ENCODE results near the gene SLC35F5. TPM values are rescaled to one million over a fixed set of nuclear protein-coding genes. Genes with fewer than 3 reads are reported as not detected.

The SLC35F5 gene
- total RNA-seq, 2 donors from 2014 or later, result 37.1 to 39.0 TPM

GRCh38 chr2:113754160-113754559 is 2.3 kb downstream of the SLC35F5 start:
- 100% methylated on average over 1 to 7 of the region's 8 CpGs for WGBS, 2 experiments (ENCODE audit: insufficient coverage in 1 of 2, insufficient read length in 1 of 2)
- Mint-ChIP-seq H3K36me3 (ENCODE audit: low read depth) (peaks cover 26% of the 10 kb centered on the region), H3K4me1 (peaks cover 10% of the 10 kb centered on the region), H3K27me3 (ENCODE audit: insufficient read depth) (no peaks in the 10 kb centered on the region), H3K27ac (no peak overlapping the region), H3K9me3 (no peaks in the 10 kb centered on the region), H3K4me3 (no peak overlapping the region)
- Histone ChIP-seq H3K9me3 (ENCODE audit: control insufficient read depth, low read length) (no peaks in the 10 kb centered on the region), H3K4me1 (ENCODE audit: control insufficient read depth, insufficient read depth, low read length) (no peaks in the 10 kb centered on the region), H3K27ac (ENCODE audit: low read depth, low read length) (no peak overlapping the region), H3K36me3 (ENCODE audit: control insufficient read depth, insufficient read depth, low read length) (peaks cover 33% of the 10 kb centered on the region), H3K4me3 (ENCODE audit: low read length) (peak overlapping the region; percentile 98), H3K9ac (ENCODE audit: extremely low read depth, low read length, poor library complexity, severe bottlenecking) (peak overlapping the region; percentile 92), H3K27me3 (ENCODE audit: control insufficient read depth, insufficient read depth, low read length, poor library complexity, severe bottlenecking) (no peaks in the 10 kb centered on the region)
- no peak for TF ChIP-seq CTCF (conservative IDR thresholded peaks at IDR 0.05)
- no peak for DNase-seq

GRCh38 chr2:113750385-113750784 is 6.1 kb downstream of the SLC35F5 start:
- DNase-seq, result no peak
- H3K9me3 Mint-ChIP-seq, result no peaks in the 10 kb centered on the region
- peaks cover 8% of the 10 kb centered on the region for H3K4me1 Mint-ChIP-seq
- H3K36me3 ChIP-seq (ENCODE audit: control insufficient read depth, insufficient read depth, low read length), result peaks cover 65% of the 10 kb centered on the region
- no peak overlapping the region for H3K27ac Mint-ChIP-seq
- no peak overlapping the region for H3K27ac ChIP-seq (ENCODE audit: low read depth, low read length)
- no peaks in the 10 kb centered on the region for H3K9me3 ChIP-seq (ENCODE audit: control insufficient read depth, low read length)
- H3K36me3 Mint-ChIP-seq (ENCODE audit: low read depth), result peaks cover 41% of the 10 kb centered on the region
- no peak overlapping the region for H3K4me3 ChIP-seq (ENCODE audit: low read length)
- H3K4me3 Mint-ChIP-seq, result no peak overlapping the region
- no peaks in the 10 kb centered on the region for H3K4me1 ChIP-seq (ENCODE audit: control insufficient read depth, insufficient read depth, low read length)
- WGBS, 2 experiments (ENCODE audit: insufficient coverage in 1 of 2, insufficient read length in 1 of 2), result 95 to 100% methylated on average over 2 to 4 of the region's 4 CpGs
- H3K27me3 Mint-ChIP-seq (ENCODE audit: insufficient read depth), result no peaks in the 10 kb centered on the region
- no peak for TF ChIP-seq CTCF (conservative IDR thresholded peaks at IDR 0.05)
- no peaks in the 10 kb centered on the region for H3K27me3 ChIP-seq (ENCODE audit: control insufficient read depth, insufficient read depth, low read length, poor library complexity, severe bottlenecking)
- H3K9ac ChIP-seq (ENCODE audit: extremely low read depth, low read length, poor library complexity, severe bottlenecking), result no peak overlapping the region

- Histone ChIP-seq H3K9me3 (ENCODE audit: control insufficient read depth, low read length) (no peaks in the 10 kb centered on the region), H3K27me3 (ENCODE audit: control insufficient read depth, insufficient read depth, low read length, poor library complexity, severe bottlenecking) (no peaks in the 10 kb centered on the region), H3K4me3 (ENCODE audit: low read length) (no peak overlapping the region), H3K27ac (ENCODE audit: low read depth, low read length) (no peak overlapping the region), H3K4me1 (ENCODE audit: control insufficient read depth, insufficient read depth, low read length) (no peaks in the 10 kb centered on the region), H3K36me3 (ENCODE audit: control insufficient read depth, insufficient read depth, low read length) (peaks cover 86% of the 10 kb centered on the region), H3K9ac (ENCODE audit: extremely low read depth, low read length, poor library complexity, severe bottlenecking) (no peak overlapping the region)
- WGBS, 2 experiments (ENCODE audit: insufficient coverage in 1 of 2, insufficient read length in 1 of 2), result 88 to 96% methylated on average over 1 of the region's 1 CpG
- Mint-ChIP-seq H3K4me3 (no peak overlapping the region), H3K27me3 (ENCODE audit: insufficient read depth) (no peaks in the 10 kb centered on the region), H3K9me3 (no peaks in the 10 kb centered on the region), H3K36me3 (ENCODE audit: low read depth) (peaks cover 38% of the 10 kb centered on the region), H3K27ac (no peak overlapping the region), H3K4me1 (no peaks in the 10 kb centered on the region)
- no peak for DNase-seq
- TF ChIP-seq CTCF (conservative IDR thresholded peaks at IDR 0.05), result no peak
These were observed 15.4 kb downstream of the SLC35F5 start for GRCh38 chr2:113741091-113741490.
